ENCODE measurements around the gene DLX1. TPM values are rescaled to one million over a fixed set of nuclear protein-coding genes. Genes with fewer than 3 reads are reported as not detected.
A peak's percentile ranks its signal among the peaks of the same experiment; 100 is the strongest.

DLX1 gene
- total and polyA plus RNA-seq, 9 of the 15 experiments (the other 6 are each of a cell fraction or from before 2014, with no cell fraction given) = 1.9 to 26.2 (median 9.6) TPM

DNA sequence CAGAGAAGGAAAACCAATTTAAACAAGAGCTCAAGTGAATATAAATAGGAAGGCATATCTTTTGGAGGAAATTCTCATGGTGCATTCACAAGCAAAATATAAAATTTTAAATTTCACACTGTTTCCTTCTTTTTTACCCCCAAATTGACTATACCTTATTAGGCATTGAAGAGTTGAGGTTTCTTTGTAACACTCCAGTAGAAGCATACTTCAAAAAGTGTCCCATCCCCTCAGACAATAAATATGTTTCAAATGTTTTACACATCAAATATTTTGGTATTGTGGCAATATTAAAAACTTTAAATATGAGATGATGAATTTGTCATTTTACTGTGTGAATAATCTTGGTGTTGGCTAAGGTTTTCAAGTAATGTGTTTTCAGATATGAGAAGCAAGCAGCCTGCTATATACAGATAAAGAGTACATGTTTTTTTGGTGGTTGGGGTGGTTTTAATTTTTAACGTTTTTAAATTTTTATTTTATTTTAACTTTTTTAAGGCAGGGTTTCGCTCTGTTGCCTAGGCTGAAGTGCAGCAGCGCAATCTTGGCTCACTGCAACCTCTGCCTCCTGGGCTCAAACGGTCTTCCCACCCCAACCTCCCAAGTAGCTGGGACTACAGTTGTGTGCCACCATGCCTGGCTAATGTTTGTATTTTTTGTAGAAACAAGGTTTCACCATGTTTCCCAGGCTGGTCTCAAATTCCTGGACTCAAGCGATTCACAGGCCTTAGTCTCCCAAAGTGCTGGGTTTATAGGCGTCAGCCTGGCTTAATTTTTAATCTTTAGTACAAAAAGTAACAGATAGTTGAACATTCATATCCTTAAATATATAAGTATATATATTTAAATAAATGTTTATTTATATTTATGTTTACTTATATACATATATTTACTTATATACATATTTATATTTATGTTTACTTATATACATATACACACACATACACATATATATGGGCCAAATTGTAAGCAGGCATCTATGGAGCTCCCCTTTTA is 36.5 kb upstream of the DLX1 start (continued):
- TF ChIP-seq, protein P1, sequence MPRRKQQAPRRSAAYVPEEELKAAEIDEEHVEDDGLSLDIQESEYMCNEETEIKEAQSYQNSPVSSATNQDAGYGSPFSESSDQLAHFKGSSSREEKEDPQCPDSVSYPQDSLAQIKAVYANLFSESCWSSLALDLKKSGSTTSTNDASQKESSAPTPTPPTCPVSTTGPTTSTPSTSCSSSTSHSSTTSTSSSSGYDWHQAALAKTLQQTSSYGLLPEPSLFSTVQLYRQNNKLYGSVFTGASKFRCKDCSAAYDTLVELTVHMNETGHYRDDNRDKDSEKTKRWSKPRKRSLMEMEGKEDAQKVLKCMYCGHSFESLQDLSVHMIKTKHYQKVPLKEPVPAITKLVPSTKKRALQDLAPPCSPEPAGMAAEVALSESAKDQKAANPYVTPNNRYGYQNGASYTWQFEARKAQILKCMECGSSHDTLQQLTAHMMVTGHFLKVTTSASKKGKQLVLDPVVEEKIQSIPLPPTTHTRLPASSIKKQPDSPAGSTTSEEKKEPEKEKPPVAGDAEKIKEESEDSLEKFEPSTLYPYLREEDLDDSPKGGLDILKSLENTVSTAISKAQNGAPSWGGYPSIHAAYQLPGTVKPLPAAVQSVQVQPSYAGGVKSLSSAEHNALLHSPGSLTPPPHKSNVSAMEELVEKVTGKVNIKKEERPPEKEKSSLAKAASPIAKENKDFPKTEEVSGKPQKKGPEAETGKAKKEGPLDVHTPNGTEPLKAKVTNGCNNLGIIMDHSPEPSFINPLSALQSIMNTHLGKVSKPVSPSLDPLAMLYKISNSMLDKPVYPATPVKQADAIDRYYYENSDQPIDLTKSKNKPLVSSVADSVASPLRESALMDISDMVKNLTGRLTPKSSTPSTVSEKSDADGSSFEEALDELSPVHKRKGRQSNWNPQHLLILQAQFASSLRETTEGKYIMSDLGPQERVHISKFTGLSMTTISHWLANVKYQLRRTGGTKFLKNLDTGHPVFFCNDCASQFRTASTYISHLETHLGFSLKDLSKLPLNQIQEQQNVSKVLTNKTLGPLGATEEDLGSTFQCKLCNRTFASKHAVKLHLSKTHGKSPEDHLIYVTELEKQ (CRISPR knock-in tag; IDR thresholded peaks at IDR 0.05) = 0 out of 2 replicates have a peak, but pooled peaks have one; percentile 8
- TF ChIP-seq, protein P2, sequence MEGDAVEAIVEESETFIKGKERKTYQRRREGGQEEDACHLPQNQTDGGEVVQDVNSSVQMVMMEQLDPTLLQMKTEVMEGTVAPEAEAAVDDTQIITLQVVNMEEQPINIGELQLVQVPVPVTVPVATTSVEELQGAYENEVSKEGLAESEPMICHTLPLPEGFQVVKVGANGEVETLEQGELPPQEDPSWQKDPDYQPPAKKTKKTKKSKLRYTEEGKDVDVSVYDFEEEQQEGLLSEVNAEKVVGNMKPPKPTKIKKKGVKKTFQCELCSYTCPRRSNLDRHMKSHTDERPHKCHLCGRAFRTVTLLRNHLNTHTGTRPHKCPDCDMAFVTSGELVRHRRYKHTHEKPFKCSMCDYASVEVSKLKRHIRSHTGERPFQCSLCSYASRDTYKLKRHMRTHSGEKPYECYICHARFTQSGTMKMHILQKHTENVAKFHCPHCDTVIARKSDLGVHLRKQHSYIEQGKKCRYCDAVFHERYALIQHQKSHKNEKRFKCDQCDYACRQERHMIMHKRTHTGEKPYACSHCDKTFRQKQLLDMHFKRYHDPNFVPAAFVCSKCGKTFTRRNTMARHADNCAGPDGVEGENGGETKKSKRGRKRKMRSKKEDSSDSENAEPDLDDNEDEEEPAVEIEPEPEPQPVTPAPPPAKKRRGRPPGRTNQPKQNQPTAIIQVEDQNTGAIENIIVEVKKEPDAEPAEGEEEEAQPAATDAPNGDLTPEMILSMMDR (IDR thresholded peaks at IDR 0.05 in 2 of 3, conservative IDR thresholded peaks at IDR 0.05 in 1 of 3; ENCODE audit: insufficient read depth in 2 of 3, low read depth in 1 of 3, low read length in 3 of 3) = no peak
- no peak for TF ChIP-seq PHF21A (IDR thresholded peaks at IDR 0.05; ENCODE audit: borderline replicate concordance, low read depth)
- TF ChIP-seq SIX5 (IDR thresholded peaks at IDR 0.05; ENCODE audit: borderline replicate concordance in 1 of 2, insufficient read depth in 1 of 2, low read depth in 1 of 2, low read length in 2 of 2) = no peak
- TF ChIP-seq, protein P3, sequence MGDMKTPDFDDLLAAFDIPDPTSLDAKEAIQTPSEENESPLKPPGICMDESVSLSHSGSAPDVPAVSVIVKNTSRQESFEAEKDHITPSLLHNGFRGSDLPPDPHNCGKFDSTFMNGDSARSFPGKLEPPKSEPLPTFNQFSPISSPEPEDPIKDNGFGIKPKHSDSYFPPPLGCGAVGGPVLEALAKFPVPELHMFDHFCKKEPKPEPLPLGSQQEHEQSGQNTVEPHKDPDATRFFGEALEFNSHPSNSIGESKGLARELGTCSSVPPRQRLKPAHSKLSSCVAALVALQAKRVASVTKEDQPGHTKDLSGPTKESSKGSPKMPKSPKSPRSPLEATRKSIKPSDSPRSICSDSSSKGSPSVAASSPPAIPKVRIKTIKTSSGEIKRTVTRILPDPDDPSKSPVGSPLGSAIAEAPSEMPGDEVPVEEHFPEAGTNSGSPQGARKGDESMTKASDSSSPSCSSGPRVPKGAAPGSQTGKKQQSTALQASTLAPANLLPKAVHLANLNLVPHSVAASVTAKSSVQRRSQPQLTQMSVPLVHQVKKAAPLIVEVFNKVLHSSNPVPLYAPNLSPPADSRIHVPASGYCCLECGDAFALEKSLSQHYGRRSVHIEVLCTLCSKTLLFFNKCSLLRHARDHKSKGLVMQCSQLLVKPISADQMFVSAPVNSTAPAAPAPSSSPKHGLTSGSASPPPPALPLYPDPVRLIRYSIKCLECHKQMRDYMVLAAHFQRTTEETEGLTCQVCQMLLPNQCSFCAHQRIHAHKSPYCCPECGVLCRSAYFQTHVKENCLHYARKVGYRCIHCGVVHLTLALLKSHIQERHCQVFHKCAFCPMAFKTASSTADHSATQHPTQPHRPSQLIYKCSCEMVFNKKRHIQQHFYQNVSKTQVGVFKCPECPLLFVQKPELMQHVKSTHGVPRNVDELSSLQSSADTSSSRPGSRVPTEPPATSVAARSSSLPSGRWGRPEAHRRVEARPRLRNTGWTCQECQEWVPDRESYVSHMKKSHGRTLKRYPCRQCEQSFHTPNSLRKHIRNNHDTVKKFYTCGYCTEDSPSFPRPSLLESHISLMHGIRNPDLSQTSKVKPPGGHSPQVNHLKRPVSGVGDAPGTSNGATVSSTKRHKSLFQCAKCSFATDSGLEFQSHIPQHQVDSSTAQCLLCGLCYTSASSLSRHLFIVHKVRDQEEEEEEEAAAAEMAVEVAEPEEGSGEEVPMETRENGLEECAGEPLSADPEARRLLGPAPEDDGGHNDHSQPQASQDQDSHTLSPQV (IDR thresholded peaks at IDR 0.05) = peak; percentile 55
- TF ChIP-seq HNRNPL (IDR thresholded peaks at IDR 0.05; ENCODE audit: low read depth, low read length) = no peak
- no peak for TF ChIP-seq KAT8 (IDR thresholded peaks at IDR 0.05; ENCODE audit: low read depth)
- no peak for TF ChIP-seq RBM25 (IDR thresholded peaks at IDR 0.05; ENCODE audit: low read depth, low read length, severe bottlenecking)
- TF ChIP-seq, protein P4, sequence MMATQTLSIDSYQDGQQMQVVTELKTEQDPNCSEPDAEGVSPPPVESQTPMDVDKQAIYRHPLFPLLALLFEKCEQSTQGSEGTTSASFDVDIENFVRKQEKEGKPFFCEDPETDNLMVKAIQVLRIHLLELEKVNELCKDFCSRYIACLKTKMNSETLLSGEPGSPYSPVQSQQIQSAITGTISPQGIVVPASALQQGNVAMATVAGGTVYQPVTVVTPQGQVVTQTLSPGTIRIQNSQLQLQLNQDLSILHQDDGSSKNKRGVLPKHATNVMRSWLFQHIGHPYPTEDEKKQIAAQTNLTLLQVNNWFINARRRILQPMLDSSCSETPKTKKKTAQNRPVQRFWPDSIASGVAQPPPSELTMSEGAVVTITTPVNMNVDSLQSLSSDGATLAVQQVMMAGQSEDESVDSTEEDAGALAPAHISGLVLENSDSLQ (IDR thresholded peaks at IDR 0.05) = no peak
- no peak for TF ChIP-seq CAMTA2 (CRISPR knock-in tag; conservative IDR thresholded peaks at IDR 0.05)
- TF ChIP-seq MIER1 (IDR thresholded peaks at IDR 0.05; ENCODE audit: low read depth) = no peak
- TF ChIP-seq TEAD4 (IDR thresholded peaks at IDR 0.05; ENCODE audit: low read length) = peak; percentile 82
- TF ChIP-seq TEAD4 (CRISPR knock-in tag; IDR thresholded peaks at IDR 0.05; ENCODE audit: borderline replicate concordance) = no peak
- TF ChIP-seq ZNF253 (CRISPR knock-in tag; conservative IDR thresholded peaks at IDR 0.05) = no peak
- peak; percentile 82 for TF ChIP-seq DMBX1 (CRISPR knock-in tag; IDR thresholded peaks at IDR 0.05; ENCODE audit: borderline replicate concordance)
- TF ChIP-seq ZNF224 (CRISPR knock-in tag; IDR thresholded peaks at IDR 0.05) = no peak

All from K562 (cell line).